ENCODE results near the gene RLN3.

DNA sequence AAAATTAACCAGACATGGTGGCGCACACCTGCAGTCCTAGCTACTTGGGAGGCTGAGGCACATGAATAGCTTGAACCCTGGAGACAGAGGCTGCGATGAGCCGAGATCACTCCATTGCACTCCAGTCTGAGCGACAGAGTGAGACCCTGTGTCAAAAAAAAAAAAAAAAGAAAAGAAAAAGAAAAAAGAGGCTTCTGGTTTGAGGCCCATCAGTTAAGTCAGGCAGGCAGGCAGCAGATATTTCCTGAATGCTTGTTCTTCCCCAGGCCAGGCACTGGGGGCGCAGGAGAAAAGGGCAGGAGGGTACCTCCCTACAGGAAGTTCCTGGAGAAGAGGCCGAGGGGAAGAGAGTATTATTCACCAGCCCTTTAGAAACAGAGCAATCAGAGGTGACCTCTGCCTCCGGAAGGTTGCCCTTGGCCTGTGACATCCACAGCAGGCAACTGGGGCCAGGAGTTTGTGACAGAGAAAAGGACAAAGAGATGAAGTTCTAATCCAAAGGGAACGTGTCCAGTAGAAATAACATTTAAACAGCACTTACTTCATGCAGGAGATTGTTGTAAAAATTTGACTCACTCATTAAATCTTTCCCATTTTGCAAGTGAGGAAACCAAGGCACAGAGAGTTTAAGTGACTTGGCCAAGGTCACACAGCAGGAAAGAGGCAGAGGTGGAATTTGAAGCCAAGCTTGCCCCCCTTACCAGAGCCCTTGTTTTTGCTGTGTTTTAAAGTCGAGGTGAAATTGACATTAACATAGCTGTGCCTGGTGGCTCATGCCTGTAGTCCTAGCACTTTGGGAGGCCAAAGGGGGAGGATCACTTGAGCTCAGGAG, 4.3 kb upstream of the RLN3 start:
- TF ChIP-seq, protein P1, sequence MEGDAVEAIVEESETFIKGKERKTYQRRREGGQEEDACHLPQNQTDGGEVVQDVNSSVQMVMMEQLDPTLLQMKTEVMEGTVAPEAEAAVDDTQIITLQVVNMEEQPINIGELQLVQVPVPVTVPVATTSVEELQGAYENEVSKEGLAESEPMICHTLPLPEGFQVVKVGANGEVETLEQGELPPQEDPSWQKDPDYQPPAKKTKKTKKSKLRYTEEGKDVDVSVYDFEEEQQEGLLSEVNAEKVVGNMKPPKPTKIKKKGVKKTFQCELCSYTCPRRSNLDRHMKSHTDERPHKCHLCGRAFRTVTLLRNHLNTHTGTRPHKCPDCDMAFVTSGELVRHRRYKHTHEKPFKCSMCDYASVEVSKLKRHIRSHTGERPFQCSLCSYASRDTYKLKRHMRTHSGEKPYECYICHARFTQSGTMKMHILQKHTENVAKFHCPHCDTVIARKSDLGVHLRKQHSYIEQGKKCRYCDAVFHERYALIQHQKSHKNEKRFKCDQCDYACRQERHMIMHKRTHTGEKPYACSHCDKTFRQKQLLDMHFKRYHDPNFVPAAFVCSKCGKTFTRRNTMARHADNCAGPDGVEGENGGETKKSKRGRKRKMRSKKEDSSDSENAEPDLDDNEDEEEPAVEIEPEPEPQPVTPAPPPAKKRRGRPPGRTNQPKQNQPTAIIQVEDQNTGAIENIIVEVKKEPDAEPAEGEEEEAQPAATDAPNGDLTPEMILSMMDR (optimal IDR thresholded peaks at IDR 0.05 in 1 of 3, IDR thresholded peaks at IDR 0.05 in 1 of 3, conservative IDR thresholded peaks at IDR 0.05 in 1 of 3; ENCODE audit: extremely low read depth in 1 of 3, insufficient read depth in 2 of 3, low read length in 3 of 3) = peak; percentile 35 to 47 (median 41)
- TF ChIP-seq EZH2 (IDR thresholded peaks at IDR 0.05; ENCODE audit: low read length) = no peak

Measured in keratinocyte (primary cell).